HG03354 (cell line): Measurements from ENCODE around the gene PLPPR1.

Experiments
- ATAC-seq: cut with Tn5 transposase; IDR thresholded peaks from one replicate; pipeline ENCODE4 v1.9.1; 2021; ENCODE audit warnings: mild to moderate bottlenecking; ENCODE audit not compliant: unreplicated experiment, poor library complexity, severe bottlenecking

Gene PLPPR1

GRCh38 chr9:101366038-101366756, 337.7 kb downstream of the PLPPR1 start:
- ATAC-seq: no peak

GRCh38 chr9:101367323-101367722, 338.8 kb downstream of the PLPPR1 start:
- ATAC-seq: no peak

GRCh38 chr9:101369286-101369685, 340.8 kb downstream of the PLPPR1 start:
- ATAC-seq: no peak

- no peak for ATAC-seq
These were observed 341.5 kb downstream of the PLPPR1 start for GRCh38 chr9:101369884-101370531.

- ATAC-seq: no peak
These were observed 343.3 kb downstream of the PLPPR1 start for GRCh38 chr9:101371813-101372212.

GRCh38 chr9:101372327-101373118, 344.0 kb downstream of the PLPPR1 start:
- ATAC-seq: no peak
